H1 (cell line): ENCODE data around the gene SRP14. TPM values are rescaled to one million over a fixed set of nuclear protein-coding genes. Genes with fewer than 3 reads are reported as not detected.

Experiments used
- CTCF ChIA-PET: fragments of 300-600 bp; sonication (Branson Sonifier 250); formaldehyde crosslinking; loops from one replicate; lab custom pipeline; 2021; ENCODE audit not compliant: partially characterized antibody; lab: Charles Lee
- POLR2A ChIA-PET: fragments of 300-600 bp; sonication (Branson Sonifier 250); formaldehyde crosslinking; loops from one replicate; lab custom pipeline; 2021; ENCODE audit warnings: inconsistent platforms; ENCODE audit not compliant: partially characterized antibody; lab: Charles Lee
- DNase-seq, 2 experiments: peaks; one replicate each; pipeline versions ENCODE4 v3.0.0 to v3.0.0-alpha.2; 2010 to 2022; ENCODE audit warnings: low spot score in 2 of 2, low read depth in 1 of 2, mixed read lengths in 1 of 2
- FAIRE-seq: peaks from 2 replicates; lab custom pipeline; 2011; peaks lifted over from hg19 to GRCh38; lab: Jason Lieb, UNC
- H2AFZ ChIP-seq: 2 replicates; pipeline ENCODE4 v1.8.1; 2012; ENCODE audit warnings: low read length, inconsistent platforms
- H2AK5ac ChIP-seq: 2 replicates; pipeline ENCODE4 v1.6.1; 2013; ENCODE audit warnings: low read depth, low read length
- H2BK120ac ChIP-seq: replicated peaks from 2 replicates; pipeline ENCODE3; 2013; ENCODE audit warnings: low read depth, low read length, inconsistent platforms
- H2BK12ac ChIP-seq: 2 replicates; pipeline ENCODE4 v1.6.1; 2013; ENCODE audit warnings: low read depth, low read length
- H2BK15ac ChIP-seq: 2 replicates; pipeline ENCODE4 v1.6.1; 2013; ENCODE audit warnings: low read length
- H2BK20ac ChIP-seq: 2 replicates; pipeline ENCODE4 v1.6.1; 2013; ENCODE audit warnings: low read length
- H2BK5ac ChIP-seq: 2 replicates; pipeline ENCODE4 v1.6.1; 2013; ENCODE audit warnings: low read depth, low read length
- H3K14ac ChIP-seq: 2 replicates; pipeline ENCODE4 v1.6.1; 2013; ENCODE audit warnings: inconsistent platforms; ENCODE audit not compliant: insufficient read length
- H3K18ac ChIP-seq: 2 replicates; pipeline ENCODE4 v1.6.1; 2013; ENCODE audit warnings: low read length; ENCODE audit errors: extremely low read depth
- H3K23ac ChIP-seq: 2 replicates; pipeline ENCODE4 v1.6.1; 2013; ENCODE audit warnings: inconsistent platforms; ENCODE audit not compliant: insufficient read length
- H3K23me2 ChIP-seq: 2 replicates; pipeline ENCODE4 v1.6.1; 2013; ENCODE audit warnings: low read depth, low read length
- H3K27ac ChIP-seq: 2 replicates; pipeline ENCODE4 v1.6.1; 2011; ENCODE audit warnings: low read depth, low read length, inconsistent platforms
- H3K27me3 ChIP-seq, 4 experiments: replicated peaks in 1 of 4; 1 replicate in 1 of 4; 2 replicates in 3 of 4; pipeline versions ENCODE4 v1.6.1 to v1.8.1; 2011 to 2013; ENCODE audit warnings: low read length in 3 of 4, mild to moderate bottlenecking in 3 of 4, inconsistent platforms in 2 of 4, mixed read lengths in 2 of 4, moderate library complexity in 1 of 4; ENCODE audit not compliant: control insufficient read depth in 3 of 4, insufficient read depth in 3 of 4; ENCODE audit errors: extremely low read depth in 1 of 4
- H3K36me3 ChIP-seq, 4 experiments: 2 replicates each; pipeline versions ENCODE4 v1.6.1 to v1.8.1; 2011 to 2013; ENCODE audit warnings: mild to moderate bottlenecking in 4 of 4, low read length in 3 of 4, moderate library complexity in 2 of 4, control low read depth in 1 of 4, inconsistent platforms in 1 of 4; ENCODE audit not compliant: insufficient read depth in 4 of 4, control insufficient read depth in 2 of 4
- H3K4ac ChIP-seq: replicated peaks from 2 replicates; pipeline ENCODE3; 2013; ENCODE audit warnings: low read length, low read depth, mixed read lengths, inconsistent platforms; ENCODE audit not compliant: insufficient read length
- H3K4me1 ChIP-seq, 4 experiments: replicated peaks in 1 of 4; 1 replicate in 1 of 4; 2 replicates in 3 of 4; pipeline versions ENCODE4 v1.6.1 to v1.8.1; 2011 to 2013; ENCODE audit warnings: low read length in 3 of 4, inconsistent platforms in 2 of 4, mixed read lengths in 1 of 4; ENCODE audit not compliant: insufficient read depth in 4 of 4, control insufficient read depth in 3 of 4
- H3K4me2 ChIP-seq, 2 experiments: 2 replicates each; pipeline versions ENCODE4 v1.6.1 to v1.8.1; 2011 to 2013; ENCODE audit warnings: low read depth in 2 of 2, low read length in 2 of 2, control low read depth in 1 of 2, inconsistent platforms in 1 of 2, mild to moderate bottlenecking in 1 of 2; ENCODE audit not compliant: insufficient read depth in 1 of 2
- H3K4me3 ChIP-seq, 4 experiments: fragments of 200-600, 300-600 bp in 1 of 4; sonication (generic), shearing (Covaris generic), sonication (Bioruptor Twin) in 1 of 4; 2 replicates each; pipeline versions ENCODE4 v1.5.1 to v1.8.1; 2011 to 2016; ENCODE audit warnings: low read length in 4 of 4, low read depth in 3 of 4, control low read depth in 2 of 4, inconsistent platforms in 2 of 4, mild to moderate bottlenecking in 2 of 4, mixed read lengths in 1 of 4, moderate library complexity in 1 of 4; ENCODE audit not compliant: insufficient read depth in 2 of 4; ENCODE audit errors: extremely low read depth in 1 of 4
- H3K56ac ChIP-seq: replicated peaks from 2 replicates; pipeline ENCODE3; 2013; ENCODE audit warnings: low read depth, mild to moderate bottlenecking, mixed read lengths, low read length, inconsistent platforms; ENCODE audit not compliant: insufficient read length
- H3K79me1 ChIP-seq: 2 replicates; pipeline ENCODE4 v1.6.1; 2013; ENCODE audit warnings: low read depth, low read length, control low read depth
- H3K79me2 ChIP-seq, 2 experiments: 2 replicates each; pipeline versions ENCODE4 v1.6.1 to v1.8.1; 2012 to 2013; ENCODE audit warnings: low read length in 2 of 2, mild to moderate bottlenecking in 2 of 2, inconsistent platforms in 1 of 2; ENCODE audit not compliant: insufficient read depth in 2 of 2, control insufficient read depth in 1 of 2
- H3K9ac ChIP-seq, 4 experiments: replicated peaks in 1 of 4; 1 replicate in 1 of 4; 2 replicates in 3 of 4; pipeline versions ENCODE4 v1.6.1 to v1.8.1; 2011 to 2013; ENCODE audit warnings: low read depth in 3 of 4, low read length in 3 of 4, control low read depth in 2 of 4, mild to moderate bottlenecking in 2 of 4, moderate library complexity in 2 of 4, inconsistent platforms in 1 of 4; ENCODE audit errors: extremely low read depth in 1 of 4
- H3K9me3 ChIP-seq, 2 experiments: 2 replicates each; pipeline versions ENCODE4 v1.6.1 to v1.8.1; 2012 to 2013; ENCODE audit warnings: mild to moderate bottlenecking in 2 of 2, moderate library complexity in 2 of 2, control low read depth in 1 of 2, inconsistent platforms in 1 of 2, low read depth in 1 of 2, low read length in 1 of 2, mixed read lengths in 1 of 2; ENCODE audit not compliant: insufficient read depth in 2 of 2
- H4K20me1 ChIP-seq, 2 experiments: replicated peaks in 1 of 2; 2 replicates each; pipeline versions ENCODE3 to v1.8.1; 2011 to 2013; ENCODE audit warnings: inconsistent platforms in 2 of 2, low read length in 2 of 2, mild to moderate bottlenecking in 1 of 2; ENCODE audit not compliant: insufficient read depth in 2 of 2, control insufficient read depth in 1 of 2
- H4K5ac ChIP-seq: 2 replicates; pipeline ENCODE4 v1.6.1; 2013; ENCODE audit warnings: low read length, low read depth, mixed read lengths, inconsistent platforms; ENCODE audit not compliant: insufficient read length
- H4K8ac ChIP-seq: 2 replicates; pipeline ENCODE4 v1.8.0; 2013; ENCODE audit warnings: mild to moderate bottlenecking, moderate library complexity, low read length, inconsistent platforms; ENCODE audit not compliant: insufficient read depth; ENCODE audit errors: extremely low read depth
- H4K91ac ChIP-seq: replicated peaks from 2 replicates; pipeline ENCODE3; 2013; ENCODE audit warnings: low read length, mixed read lengths, inconsistent platforms; ENCODE audit not compliant: insufficient read length
- EGR1 ChIP-seq: IDR thresholded peaks from 2 replicates; pipeline ENCODE4 v1.6.1; 2011; ENCODE audit warnings: low read depth, low read length, borderline replicate concordance
- EZH2 ChIP-seq: fragments of 200-600 bp; sonication (generic); IDR thresholded peaks from 2 replicates; pipeline ENCODE4 v1.7.1; 2012; ENCODE audit warnings: low read depth, mild to moderate bottlenecking, moderate library complexity, low read length, inconsistent platforms; ENCODE audit not compliant: severe bottlenecking
- RXRA ChIP-seq: IDR thresholded peaks from 2 replicates; pipeline ENCODE4 v1.6.1; 2011; ENCODE audit warnings: low read depth, mild to moderate bottlenecking, low read length, moderate library complexity; ENCODE audit not compliant: insufficient read depth
- SIN3A ChIP-seq, 2 experiments: IDR thresholded peaks in 1 of 2; conservative IDR thresholded peaks in 1 of 2; 2 replicates each; pipeline ENCODE4 v1.6.1; 2011 to 2012; ENCODE audit warnings: low read length in 2 of 2, improper control_type of control experiment in 1 of 2, low read depth in 1 of 2, mild to moderate bottlenecking in 1 of 2
- WGBS, 2 experiments: shearing (Covaris generic) in 1 of 2; methylation state at CpG; one replicate each; pipeline versions ENCODE4 v1.1.6 to v1.1.7; 2013 to 2015; ENCODE audit warnings: low lambda C conversion rate in 2 of 2, mixed read lengths in 2 of 2, inconsistent platforms in 1 of 2, low coverage in 1 of 2, missing lambda C conversion rate in 1 of 2; ENCODE audit not compliant: insufficient replicate concordance in 2 of 2, insufficient coverage in 1 of 2, insufficient read length in 1 of 2; ENCODE audit errors: extremely low coverage in 1 of 2, missing lambda C conversion rate in 1 of 2; 5-methylcytosine and 5-hydroxymethylcytosine counted together
- polyA plus RNA-seq, 7 experiments: library from polyadenylated mRNA; depleted of rRNA in 3 of 7; stranded (reverse) in 5 of 7; unstranded in 2 of 7; fragments of >200 nt in 5 of 7; fragments of 200-250 nt in 2 of 7; gene quantifications; 1 replicate in 5 of 7; 2 replicates in 1 of 7; 4 replicates in 1 of 7; pipeline versions ENCODE4 v1.2.1 to v1.2.3, GENCODE V29; 2011 to 2013; ENCODE audit warnings: missing spikeins in 2 of 7, mixed read lengths in 2 of 7
- total RNA-seq: library from RNA; stranded (reverse); fragmentation: NEBNext Ultra II Directional; extraction: Animal tissue kit (Norgen Biotek cat#: 25700); gene quantifications from 2 replicates; pipeline ENCODE4 v1.2.1, GENCODE V29; 2021
- TF ChIP-seq, protein P1 (sequence below), 3 experiments: IDR thresholded peaks; 1 replicate in 2 of 3; 2 replicates in 1 of 3; pipeline versions ENCODE4 v1.5.1 to v1.6.1; 2011; ENCODE audit warnings: low read length in 3 of 3, mild to moderate bottlenecking in 3 of 3, inconsistent platforms in 2 of 3, low read depth in 1 of 3, moderate library complexity in 1 of 3; ENCODE audit not compliant: insufficient read depth in 1 of 3; ENCODE audit errors: control extremely low read depth in 1 of 3

SRP14 gene
- total and polyA plus RNA-seq, 2 of the 8 experiments (the other 6 are each of a cell fraction or from before 2014, with no cell fraction given): 186 to 223 TPM

DNA sequence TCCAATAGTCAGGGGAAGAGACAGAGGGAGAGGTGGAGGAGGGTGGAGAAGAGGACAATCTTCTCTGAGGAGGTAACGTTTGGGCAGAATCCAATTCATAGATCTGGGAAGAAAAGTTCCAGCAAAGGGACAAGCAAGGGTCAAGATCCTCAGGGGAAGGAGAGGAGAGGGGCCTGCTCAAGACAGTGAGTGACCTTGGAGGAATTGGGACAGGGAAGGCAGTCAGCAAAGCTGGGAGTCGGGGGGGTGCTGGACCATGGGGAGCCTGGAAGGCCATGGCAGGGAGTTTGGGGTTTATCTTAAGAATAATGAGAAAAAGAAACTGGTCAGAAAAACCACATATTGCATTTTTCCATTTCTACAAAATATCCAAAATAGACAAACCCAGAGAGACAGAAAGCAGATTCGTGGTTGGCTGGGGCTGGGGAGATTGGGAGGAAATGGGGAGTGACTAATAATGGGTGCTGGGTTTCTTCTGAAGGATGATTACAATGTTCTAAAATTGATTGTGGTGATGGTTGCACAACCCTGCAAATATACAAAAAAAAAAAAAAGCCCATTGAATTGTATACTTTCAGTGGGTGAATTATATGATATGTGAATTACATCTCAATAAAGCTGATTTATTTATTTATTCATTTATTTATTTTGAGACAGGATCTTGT, 19.6 kb upstream of the SRP14 start:
- no peak for FAIRE-seq
- DNase-seq: no peak
- Histone ChIP-seq H4K5ac (no peak overlapping the region), H3K4ac (no peak overlapping the region), H3K27me3 (0 out of 7 replicates have a peak, but pooled peaks cover 0 to 2% (median 0%) of the 10 kb centered on the region in 4 experiments), H3K9me3 (no peaks in the 10 kb centered on the region), H3K4me3 (no peak overlapping the region), H3K36me3 (no peaks in the 10 kb centered on the region), H2AFZ (no peak overlapping the region), H3K18ac (no peak overlapping the region), H3K9ac (no peak overlapping the region), H4K91ac (no peak overlapping the region), H3K23me2 (no peaks in the 10 kb centered on the region; the same call in 1 of the 2 replicates), H2BK120ac (no peak overlapping the region), H4K20me1 (no peaks in the 10 kb centered on the region), H3K4me1 (peaks cover 0 to 6% (median 0%) of the 10 kb centered on the region in 4 experiments; a peak in 3 of 7 replicates), H2BK20ac (no peak overlapping the region), H2AK5ac (no peak overlapping the region), H3K14ac (no peak overlapping the region), H2BK12ac (no peak overlapping the region), H2BK5ac (no peak overlapping the region), H3K79me2 (no peaks in the 10 kb centered on the region), H3K23ac (no peak overlapping the region), H3K56ac (no peak overlapping the region), H3K27ac (no peak overlapping the region), H2BK15ac (no peak overlapping the region), H4K8ac (no peak overlapping the region), H3K79me1 (no peaks in the 10 kb centered on the region), H3K4me2 (no peak overlapping the region)
- ChIA-PET POLR2A (interaction anchor here (0.6 to 2.3 kb wide), 5 partner anchors 13 to 180 kb away, joined by 3 to 6 read pairs (median 4); no protein-coding TSS in a partner anchor), CTCF (interaction anchor here (0.6 to 5.5 kb wide), 12 partner anchors 11 to 196 kb away, joined by 3 to 65 read pairs (median 3); no protein-coding TSS in a partner anchor)
- WGBS, 2 experiments: 79% methylated on average over 3 of the region's 3 CpGs; no CpG with 5 or more reads in 1 of the 2 experiments
- TF ChIP-seq EZH2: no peak
- no peak for TF ChIP-seq EGR1
- TF ChIP-seq, protein P1, sequence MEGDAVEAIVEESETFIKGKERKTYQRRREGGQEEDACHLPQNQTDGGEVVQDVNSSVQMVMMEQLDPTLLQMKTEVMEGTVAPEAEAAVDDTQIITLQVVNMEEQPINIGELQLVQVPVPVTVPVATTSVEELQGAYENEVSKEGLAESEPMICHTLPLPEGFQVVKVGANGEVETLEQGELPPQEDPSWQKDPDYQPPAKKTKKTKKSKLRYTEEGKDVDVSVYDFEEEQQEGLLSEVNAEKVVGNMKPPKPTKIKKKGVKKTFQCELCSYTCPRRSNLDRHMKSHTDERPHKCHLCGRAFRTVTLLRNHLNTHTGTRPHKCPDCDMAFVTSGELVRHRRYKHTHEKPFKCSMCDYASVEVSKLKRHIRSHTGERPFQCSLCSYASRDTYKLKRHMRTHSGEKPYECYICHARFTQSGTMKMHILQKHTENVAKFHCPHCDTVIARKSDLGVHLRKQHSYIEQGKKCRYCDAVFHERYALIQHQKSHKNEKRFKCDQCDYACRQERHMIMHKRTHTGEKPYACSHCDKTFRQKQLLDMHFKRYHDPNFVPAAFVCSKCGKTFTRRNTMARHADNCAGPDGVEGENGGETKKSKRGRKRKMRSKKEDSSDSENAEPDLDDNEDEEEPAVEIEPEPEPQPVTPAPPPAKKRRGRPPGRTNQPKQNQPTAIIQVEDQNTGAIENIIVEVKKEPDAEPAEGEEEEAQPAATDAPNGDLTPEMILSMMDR (IDR thresholded peaks at IDR 0.05; ENCODE audit: control extremely low read depth in 1 of 3, insufficient read depth in 1 of 3, low read depth in 1 of 3, low read length in 3 of 3): no peak
- no peak for TF ChIP-seq SIN3A (conservative IDR thresholded peaks at IDR 0.05 in 1 of 2, IDR thresholded peaks at IDR 0.05 in 1 of 2; ENCODE audit: low read depth in 1 of 2, low read length in 2 of 2)
- no peak for TF ChIP-seq RXRA
